Keratinocyte (primary cell): Measurements from ENCODE around the gene SSR1.

ENCODE experiments used
- EZH2 ChIP-seq: IDR thresholded peaks from one replicate; pipeline ENCODE4 v1.6.1; 2012; ENCODE audit warnings: inconsistent platforms, mild to moderate bottlenecking, low read length, moderate library complexity
- TF ChIP-seq, protein P1 (sequence below), 3 experiments: IDR thresholded peaks in 1 of 3; conservative IDR thresholded peaks in 1 of 3; optimal IDR thresholded peaks in 1 of 3; 2 replicates in 2 of 3; 3 replicates in 1 of 3; pipeline versions ENCODE3 to v1.5.1; 2011; ENCODE audit warnings: low read length in 3 of 3, mild to moderate bottlenecking in 3 of 3, moderate library complexity in 2 of 3, control low read depth in 1 of 3, inconsistent platforms in 1 of 3; ENCODE audit not compliant: insufficient read depth in 2 of 3; ENCODE audit errors: extremely low read depth in 1 of 3

DNA sequence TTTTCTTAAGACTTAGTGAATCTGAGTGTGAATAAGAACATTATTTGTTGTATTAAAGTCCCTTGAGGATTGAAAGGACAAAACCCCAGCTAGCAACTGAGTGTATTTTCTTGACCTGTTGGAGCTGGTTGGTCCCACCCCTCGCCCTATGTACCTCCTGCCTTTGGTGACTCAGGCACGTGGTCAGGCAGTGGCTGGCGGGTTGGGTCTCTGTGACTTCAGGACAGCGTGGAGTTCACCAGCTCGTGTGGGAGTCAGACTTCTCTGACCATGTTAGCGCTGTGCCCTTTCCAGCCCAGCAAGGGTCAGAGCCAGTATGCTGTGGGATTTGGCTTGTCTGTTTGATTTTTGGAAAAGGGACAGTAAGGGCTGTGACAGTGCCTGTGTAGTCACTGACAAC, 93.7 kb downstream of the SSR1 start:
- TF ChIP-seq, protein P1, sequence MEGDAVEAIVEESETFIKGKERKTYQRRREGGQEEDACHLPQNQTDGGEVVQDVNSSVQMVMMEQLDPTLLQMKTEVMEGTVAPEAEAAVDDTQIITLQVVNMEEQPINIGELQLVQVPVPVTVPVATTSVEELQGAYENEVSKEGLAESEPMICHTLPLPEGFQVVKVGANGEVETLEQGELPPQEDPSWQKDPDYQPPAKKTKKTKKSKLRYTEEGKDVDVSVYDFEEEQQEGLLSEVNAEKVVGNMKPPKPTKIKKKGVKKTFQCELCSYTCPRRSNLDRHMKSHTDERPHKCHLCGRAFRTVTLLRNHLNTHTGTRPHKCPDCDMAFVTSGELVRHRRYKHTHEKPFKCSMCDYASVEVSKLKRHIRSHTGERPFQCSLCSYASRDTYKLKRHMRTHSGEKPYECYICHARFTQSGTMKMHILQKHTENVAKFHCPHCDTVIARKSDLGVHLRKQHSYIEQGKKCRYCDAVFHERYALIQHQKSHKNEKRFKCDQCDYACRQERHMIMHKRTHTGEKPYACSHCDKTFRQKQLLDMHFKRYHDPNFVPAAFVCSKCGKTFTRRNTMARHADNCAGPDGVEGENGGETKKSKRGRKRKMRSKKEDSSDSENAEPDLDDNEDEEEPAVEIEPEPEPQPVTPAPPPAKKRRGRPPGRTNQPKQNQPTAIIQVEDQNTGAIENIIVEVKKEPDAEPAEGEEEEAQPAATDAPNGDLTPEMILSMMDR (optimal IDR thresholded peaks at IDR 0.05 in 1 of 3, IDR thresholded peaks at IDR 0.05 in 1 of 3, conservative IDR thresholded peaks at IDR 0.05 in 1 of 3; ENCODE audit: extremely low read depth in 1 of 3, insufficient read depth in 2 of 3, low read length in 3 of 3), result no peak
- TF ChIP-seq EZH2, result no peak
